HPDE6-E6E7 (cell line): ENCODE data around the gene EPB41L3.
"Not testable (repeated sequence)": the region's sequence is repeated elsewhere in the genome, so short reads cannot be mapped to it uniquely, and the experiment has no call there.

Experiments used
- DNase-seq: peaks from one replicate; pipeline ENCODE4 v3.0.0; 2011; ENCODE audit warnings: missing footprints; ENCODE audit errors: extremely low spot score

Gene EPB41L3

DNA sequence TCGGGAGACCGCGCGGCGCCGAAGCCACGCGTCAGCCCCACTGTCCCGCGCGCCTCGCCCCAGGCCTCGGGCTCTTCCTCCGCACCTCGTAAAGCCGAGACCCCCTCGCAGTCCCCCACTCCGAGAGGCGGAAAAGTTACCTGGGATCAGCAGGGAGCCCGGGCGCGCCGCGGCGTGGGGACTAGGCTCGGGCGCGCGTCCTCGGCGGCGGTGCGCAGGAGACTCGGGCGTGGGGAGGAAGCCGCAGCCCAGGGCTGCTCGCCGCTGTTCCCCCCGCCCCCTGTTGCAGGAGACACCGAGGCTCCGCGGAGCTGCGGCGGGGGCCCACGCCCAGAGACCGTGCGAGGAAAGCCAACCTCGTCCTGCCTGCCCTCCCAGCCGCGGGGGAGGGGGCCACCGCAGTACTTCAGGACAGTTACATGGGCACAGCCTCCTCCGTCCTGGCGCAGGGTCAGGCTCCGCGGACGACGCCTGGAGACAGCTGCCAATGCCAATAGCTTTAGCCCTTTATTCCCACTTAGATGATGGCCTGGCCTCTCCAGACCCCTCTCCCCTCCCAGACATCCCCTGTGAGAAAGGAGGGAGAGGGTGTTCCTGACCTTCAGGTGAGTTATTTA is at the start of gene EPB41L3:
Gene EPB41L3, minus strand, starts transcription at position 225 of the 617 bp plus-strand sequence. CDS start 54,814 bp downstream, outside the sequence.
- DNase-seq: no peak

DNA sequence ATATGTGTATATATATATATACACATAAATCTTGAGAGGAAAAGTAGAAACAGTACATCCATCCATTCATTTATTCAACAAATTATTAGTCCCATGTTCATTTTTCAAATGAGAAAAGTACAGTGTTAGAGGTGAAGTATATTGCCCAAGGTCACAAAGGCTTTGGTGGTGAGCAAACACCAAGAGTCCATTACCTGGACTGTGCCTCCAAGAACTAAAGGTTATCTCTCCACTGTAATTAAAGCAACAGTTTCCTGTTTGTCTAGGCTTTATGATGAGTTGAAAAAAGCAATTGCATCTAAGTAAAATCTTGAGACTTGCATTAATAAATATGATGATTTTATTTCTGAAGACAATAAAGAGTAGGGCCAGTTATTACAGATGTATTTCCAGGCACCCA is 44.7 kb upstream of the EPB41L3 start:
- no peak for DNase-seq

DNA sequence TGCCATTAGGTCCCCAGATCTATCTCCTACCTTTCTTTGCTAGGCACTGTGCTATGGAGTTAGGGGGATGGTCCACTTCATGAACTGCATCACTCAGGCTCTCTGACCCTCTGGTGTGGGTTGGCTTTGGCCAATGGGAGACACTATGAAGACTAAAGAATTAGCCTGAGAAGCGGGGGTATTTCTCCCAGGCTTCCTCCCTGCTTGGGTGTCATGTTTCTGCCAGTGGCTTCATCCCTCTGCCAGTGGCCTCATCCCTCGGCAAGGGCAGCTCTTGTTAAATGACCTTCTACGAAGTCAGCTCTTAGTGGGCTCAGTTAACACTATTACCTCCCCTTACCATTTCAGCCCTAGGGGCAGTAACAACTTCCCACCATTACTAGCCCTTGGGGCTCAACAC is 41.9 kb upstream of the EPB41L3 start:
- no peak for DNase-seq

DNA sequence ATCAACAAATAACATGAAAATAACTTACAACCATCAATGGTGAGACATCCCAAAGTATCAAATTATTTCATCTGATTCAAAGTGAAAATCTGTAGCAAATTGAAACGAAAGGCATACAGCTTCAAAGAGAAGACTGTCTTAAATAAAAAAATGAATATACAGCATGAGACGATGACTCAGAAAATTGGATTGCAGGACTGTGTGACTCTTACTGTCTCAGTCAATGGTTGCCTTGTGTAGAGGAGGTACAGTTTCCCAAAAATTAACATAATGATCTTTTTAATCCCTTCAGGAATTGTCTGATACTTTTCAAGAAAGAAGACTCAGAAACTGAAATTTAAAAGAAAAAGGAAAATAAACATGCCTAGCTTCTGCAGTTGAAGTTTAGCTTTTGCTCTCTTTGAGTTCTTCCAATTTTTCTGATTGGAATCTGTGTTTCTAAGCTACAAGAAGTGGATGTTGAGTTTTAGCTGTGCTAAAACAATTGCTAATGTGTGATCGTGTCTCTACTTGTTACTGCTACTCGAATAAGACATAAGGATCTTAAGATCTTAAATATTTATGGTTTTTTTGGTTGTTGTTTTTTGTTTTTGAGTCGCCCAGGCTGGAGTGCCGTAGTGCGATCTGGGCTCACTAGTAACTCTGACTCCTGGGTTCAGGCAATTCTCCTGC is 41.1 kb upstream of the EPB41L3 start:
- no peak for DNase-seq

DNA sequence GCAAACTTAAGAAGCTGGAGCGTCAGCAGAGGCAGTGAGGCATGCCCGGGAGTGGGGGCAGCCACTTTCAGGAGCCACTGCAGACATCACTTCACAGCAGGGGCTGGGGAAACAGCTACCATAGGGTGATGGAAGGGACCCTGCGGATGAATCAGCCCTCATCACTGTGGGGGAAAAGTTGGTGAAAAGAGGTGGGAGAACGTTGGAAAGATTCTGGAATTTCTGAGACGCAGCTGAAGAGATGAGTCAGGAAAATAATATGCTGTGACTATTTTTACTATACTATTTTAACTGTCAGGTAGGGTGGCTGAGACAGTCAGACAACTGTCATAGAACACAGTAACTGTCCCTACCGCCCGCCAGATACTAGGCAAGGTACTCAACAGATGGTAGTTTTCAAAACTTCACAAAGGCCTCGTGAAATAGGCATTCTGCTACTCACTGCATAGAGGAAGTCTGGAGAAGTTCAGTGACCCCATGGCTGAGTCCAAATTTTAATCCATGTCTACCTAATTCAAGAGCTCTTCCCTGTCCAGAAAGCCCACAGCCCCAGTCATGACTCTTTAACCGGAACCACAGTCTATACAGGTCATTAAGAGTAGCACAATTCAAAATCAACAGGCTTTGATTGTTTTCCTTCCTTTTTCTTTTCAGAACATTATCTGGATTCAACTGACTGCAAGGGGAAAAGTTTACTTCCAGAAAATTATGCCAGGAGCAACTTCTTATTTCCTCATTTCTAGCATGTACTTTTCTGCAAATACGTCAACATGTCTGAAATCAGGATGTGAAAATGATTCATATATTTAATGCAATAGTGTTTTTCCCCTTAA is 39.3 kb upstream of the EPB41L3 start:
- DNase-seq: no peak

DNA sequence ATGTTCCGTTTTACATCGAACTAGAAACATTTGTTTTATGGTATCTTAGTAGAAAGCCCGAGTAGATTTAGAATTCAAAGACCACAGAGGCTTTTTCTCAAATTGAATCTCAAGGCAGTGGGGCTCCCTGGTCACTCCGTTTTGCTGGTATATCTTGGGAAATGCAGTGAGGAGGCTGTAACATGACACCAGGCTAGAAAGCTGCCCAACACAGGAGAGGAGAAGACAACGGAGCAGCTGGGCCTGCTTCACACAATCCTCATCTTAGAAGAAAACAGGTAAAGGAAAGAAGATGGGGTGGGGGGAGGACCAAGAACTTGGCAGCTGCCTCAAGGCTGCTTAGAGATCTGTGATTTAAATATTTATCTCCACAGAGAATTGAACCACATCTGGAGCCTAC is 38.3 kb upstream of the EPB41L3 start:
- DNase-seq: no peak

DNA sequence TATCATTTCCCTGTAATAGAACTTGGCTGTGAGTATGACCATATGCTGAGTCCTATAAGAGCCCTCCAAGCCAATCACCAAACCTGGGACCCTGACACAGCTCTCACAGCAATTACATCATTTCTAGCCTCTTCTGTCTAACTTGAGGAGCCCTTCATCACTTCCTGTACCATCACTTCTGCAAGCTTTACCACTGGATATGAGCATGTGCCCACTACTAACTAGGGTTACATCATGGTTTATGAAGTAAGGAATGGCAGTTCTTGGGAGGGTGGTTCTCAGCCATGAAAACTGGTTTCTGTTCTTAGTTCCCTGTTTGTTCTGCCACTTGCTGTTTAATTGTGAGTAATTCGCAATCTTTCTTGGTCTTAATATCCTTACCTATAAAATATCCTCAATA is 31.0 kb upstream of the EPB41L3 start:
- no peak for DNase-seq

DNA sequence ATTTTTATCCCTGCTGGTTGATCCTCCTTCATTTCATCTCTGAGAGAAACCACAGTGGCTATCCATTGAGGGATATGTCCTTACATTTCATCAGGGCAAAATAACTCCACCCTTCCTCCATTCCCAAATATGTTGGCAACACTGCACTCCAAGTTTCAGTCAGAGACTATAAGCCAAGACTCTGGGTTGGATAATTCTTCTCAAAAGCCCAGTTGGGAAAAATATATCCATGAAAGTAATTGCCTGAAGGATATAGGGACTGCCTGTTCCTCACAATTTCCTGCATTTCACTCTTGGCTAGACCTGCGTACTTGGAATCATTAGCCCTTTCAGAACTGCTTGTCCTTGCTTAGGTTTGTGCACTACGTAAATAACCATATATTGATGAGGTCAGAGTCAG is 27.9 kb upstream of the EPB41L3 start:
- no peak for DNase-seq

DNA sequence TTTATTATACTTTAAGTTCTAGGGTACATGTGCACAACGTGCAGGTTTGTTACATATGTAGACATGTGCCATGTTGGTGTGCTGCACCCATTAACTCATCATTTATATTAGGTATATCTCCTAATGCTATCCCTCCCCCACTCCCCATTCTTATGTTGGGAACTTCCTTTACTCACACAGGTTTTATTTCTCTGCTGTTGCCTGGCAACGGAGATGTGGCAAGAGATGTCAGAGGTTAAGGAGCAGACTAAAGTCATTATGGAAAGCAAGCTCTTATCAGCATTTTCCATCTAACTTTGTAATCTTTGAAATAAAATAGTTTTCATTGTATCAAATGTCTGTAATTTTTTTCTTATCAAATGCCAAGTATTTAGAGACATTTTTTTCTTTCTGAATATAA is 26.8 kb upstream of the EPB41L3 start:
- not testable (repeated sequence) for DNase-seq

DNA sequence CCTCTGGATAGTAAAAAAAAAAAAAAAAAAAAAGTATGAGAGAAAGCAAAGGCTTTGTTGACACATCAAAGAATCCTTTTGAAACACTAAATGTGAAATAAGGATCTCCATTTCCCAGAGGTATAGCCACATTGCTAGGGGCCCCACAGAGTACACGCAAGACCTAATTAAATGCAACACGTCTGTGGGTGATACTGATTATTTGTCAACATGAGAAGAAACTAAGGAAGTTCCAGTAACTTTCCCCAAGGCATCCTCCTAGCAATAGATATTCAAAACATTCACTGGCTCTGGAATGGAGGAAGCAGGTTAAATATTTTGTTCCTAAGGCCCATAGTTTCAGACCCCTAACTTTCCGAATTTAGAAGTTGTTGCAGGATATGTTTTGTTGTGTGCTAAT is 24.6 kb upstream of the EPB41L3 start:
- DNase-seq: no peak

DNA sequence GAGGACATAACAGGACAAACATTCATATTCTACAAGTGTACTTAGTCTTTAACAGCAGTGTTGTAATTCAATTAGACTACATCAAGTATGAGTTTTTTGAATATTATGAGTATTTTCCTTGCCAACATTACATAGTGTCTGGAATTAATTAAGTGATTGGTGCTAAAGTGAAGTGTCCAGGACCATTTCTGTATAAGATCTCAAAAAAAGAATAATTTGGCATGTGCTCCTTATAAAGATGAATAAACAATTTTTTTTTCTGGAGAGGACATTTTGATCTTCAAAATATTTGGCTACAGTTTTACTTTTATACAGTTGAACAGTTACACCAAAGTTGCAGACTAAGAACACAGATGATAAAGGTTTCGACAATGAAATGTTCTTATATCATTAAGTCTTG is 15.1 kb upstream of the EPB41L3 start:
- DNase-seq: no peak

DNA sequence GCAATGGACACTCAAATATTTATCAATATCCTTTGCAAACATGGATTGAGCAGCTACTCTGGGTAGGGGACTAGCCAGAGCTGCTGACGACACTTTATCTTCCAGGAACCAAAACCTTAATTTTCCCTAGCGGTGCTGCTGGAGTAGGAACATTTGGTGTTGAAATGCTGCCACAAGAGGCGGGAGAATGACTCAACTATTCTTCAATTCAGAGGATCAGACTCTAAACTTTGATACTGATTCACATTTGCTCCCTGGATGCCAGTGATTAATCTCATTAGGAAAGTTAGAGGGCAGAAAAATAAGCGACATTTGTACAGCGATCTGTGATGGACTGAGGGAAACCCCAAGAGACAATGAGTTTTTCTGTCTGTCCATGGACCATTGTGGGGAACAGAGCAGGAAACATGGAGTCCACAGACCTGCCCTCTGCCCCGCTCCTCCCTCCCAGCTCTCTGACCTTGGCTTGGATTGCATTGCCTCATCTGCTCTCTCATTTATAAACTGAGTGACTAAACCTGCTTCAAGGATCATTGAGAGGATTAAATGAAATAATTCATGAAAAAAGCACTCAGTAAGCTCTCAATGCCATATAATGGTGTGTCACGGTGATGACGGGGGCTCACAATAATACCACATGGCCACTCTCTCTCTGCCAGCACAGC is 12.6 kb upstream of the EPB41L3 start:
- DNase-seq: no peak

DNA sequence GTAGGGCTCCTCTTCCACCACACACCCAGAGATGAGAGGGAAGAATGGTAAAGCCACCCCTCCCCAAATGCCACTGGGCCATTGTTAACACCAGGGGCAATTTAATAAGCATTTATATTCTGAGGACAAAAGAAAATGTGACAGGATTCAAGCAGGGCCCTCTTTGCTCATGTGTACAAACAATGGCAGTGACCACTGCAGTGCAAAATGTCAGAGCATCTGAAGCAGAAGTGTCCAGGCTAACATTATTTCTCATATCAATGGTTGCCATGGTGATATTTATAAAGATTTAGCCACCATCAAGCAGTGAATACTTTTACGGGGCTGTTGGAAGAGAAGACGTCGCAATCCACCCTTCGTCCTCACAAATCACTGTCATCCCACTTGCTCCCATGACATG is 10.8 kb upstream of the EPB41L3 start:
- DNase-seq: no peak

DNA sequence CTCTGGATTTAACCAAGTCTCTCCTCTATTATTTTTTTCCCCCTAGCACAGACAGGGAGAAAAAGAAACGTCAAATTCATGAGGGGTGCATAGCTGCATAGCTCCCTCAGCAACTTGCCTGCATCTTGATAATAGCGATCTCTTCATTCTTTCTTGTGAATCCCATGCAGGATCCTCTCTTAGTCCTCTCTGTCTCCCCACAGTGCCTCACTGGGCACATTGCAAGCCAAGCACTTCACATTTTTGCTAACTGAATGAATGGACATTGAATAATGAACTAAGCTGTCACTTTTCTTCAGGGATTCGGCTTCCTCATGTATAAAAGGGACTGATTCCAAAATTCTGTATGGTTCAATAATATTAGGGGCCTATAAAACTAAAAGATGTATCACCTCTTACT is 2.9 kb upstream of the EPB41L3 start:
- no peak for DNase-seq

DNA sequence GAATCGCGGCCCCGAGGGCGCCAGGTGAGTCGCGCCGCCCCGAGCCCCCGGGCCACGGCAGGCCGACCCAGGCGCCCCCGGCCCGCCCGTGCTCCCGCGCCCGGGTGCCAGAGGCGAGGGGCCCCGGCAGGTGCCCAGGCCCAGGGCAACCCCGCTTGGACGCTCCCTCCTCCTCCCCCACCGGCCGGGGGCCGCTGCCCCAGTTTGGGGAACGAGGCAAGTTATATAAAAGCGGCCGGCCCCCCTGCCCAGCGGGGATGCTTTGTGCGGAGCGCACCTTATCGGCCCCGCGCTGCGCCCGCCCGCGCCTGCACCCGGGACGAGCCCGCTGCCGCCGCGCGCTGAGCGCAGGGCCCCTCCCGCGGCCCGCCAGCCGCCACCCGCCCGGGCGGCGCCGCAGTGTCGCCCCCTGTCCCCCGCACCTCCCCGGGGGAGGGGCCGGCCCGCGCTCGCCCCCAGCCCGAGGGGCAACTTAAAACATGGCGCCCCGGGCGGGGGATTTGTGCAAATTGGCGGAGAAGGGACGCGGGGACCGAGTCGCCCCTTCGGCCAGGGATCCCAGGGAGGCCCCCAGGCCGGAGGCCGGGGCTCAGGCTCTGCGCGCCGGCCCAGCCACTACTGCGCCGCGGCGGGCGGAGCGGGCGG is 639 bp downstream of the EPB41L3 start:
- no peak for DNase-seq

DNA sequence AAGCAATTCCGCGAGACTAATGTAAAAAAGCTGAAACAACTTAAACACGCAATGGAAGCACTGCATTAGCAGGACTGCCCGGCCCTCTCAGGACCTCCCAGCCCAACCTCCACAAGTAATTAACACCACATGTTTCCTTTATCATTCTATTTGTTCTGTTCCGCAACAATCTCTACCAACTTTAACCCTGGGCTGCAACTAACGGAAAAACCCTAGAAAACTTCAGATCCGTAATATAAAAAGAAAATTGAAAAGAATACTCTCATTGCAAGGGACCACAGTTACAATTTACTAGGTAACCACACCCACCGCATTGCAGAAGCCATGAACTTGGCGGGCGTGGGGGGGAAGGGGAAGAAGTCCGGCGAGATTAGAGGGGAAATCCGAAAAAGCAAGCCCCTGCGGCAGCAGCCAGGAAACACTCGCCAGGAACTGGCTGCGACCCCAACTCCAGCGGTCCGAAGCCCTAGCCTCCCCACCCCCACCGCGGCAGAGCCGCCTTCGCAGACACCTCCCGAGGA is 1.2 kb downstream of the EPB41L3 start:
- DNase-seq: no peak

DNA sequence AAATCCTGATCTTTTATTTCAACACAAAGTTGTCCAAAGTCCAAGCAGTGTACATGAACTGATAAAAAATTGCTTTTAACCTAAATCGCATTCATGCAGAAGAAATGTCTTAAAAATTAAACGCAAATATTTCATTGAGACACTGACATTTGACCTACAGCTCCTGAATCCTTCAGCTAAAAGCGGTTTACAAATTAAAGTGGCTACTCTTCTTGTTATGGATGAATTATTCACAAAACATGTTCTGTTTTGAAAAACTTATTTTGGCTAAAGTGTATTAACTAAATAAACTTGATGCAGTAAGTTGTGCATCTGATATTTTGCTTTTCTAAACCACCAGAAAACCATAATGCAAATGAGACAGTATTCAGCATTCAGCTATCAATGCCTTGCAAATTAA is 2.2 kb downstream of the EPB41L3 start:
- DNase-seq: no peak

DNA sequence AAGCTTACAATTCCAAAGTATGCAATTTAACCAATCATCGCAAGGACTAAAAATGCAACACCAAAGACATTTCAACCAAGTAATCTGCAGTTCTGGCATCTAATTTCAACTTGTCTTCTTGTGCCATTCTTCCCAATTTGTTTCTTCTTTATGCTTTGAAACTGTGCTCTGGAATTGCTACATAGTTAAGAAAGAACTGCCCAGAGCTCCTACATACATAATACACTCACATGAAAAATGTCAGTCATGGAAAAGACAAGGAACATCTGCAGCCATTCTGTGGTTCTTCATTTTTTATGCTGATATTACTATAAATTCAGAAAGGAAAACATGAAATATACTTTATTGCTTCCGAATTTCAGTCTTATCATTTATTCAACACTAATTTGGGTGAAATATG is 4.4 kb downstream of the EPB41L3 start:
- DNase-seq: no peak

DNA sequence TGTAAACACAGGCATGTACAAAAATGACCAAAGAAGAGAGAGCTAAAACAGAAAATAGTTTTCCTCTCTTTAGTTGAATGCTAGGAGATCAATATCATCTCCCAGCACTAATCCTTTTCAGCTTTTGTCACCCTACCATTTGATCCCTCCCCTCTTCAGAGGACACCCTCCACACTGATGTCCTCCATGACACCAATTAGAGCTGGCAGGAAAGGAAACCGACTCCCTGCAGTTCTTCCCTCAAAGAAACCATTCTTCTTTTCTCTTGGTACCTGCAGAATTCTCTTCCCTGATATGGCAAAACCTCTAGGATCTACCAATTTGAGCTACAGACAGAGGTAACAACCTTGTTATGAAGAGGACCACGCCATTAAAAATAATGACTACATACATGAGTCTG is 5.3 kb downstream of the EPB41L3 start:
- no peak for DNase-seq

DNA sequence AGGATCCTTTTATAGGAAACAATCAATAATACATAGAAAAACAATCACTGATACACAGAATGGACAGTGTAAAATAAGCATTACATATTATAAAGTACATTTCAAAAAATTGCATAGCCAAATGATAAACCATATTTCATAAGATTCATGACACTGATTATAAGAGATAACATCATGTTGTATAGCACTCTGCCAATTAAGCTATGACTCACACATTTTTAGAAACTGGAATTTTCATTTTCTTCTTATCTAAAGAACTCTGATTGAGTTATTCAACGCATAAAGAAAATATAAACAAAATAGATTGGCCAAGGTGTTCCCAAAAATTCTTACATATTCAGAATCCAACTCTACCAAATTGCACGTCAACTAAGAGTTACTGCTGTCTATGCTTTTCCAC is 5.9 kb downstream of the EPB41L3 start:
- no peak for DNase-seq

DNA sequence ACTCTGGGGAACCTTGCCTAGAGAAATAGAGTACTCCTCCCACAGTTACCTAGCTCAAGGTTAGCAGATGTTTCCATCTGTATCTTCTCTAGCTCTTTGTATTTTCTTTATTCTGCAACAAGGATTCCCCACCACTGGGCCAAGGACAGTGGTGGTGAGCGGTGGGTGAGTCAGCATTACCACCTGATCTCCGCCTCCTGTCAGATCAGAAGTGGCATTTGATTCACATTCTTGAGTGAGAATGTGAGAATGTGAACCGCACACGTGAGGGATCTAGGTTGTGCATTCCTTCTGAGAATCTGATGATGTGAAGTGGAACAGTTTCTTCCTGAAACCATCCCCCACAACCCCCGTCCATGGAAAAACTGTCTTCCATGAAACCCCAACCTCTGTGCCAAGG is 9.0 kb downstream of the EPB41L3 start:
- DNase-seq: no peak

DNA sequence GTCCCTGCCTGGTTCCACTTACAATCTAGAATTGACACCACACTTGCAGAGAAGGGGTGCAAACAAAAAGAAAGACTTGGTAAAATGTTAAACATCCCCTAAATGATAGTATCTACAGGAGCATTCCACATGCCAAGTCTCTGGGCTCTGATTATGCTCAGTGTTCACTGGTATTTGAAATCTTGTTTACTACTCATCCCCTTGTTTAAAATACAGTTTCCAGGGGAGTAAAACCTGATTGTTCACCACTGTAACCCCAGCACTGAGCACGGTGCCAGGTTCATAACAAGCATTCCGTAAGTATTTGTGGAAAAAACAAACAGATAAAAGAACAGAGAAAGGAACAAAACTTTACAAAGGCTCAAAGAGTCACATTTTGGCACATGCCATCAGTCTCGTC is 11.7 kb downstream of the EPB41L3 start:
- DNase-seq: no peak
